Measurements from ENCODE around the gene HS3ST4.

Gene HS3ST4

DNA sequence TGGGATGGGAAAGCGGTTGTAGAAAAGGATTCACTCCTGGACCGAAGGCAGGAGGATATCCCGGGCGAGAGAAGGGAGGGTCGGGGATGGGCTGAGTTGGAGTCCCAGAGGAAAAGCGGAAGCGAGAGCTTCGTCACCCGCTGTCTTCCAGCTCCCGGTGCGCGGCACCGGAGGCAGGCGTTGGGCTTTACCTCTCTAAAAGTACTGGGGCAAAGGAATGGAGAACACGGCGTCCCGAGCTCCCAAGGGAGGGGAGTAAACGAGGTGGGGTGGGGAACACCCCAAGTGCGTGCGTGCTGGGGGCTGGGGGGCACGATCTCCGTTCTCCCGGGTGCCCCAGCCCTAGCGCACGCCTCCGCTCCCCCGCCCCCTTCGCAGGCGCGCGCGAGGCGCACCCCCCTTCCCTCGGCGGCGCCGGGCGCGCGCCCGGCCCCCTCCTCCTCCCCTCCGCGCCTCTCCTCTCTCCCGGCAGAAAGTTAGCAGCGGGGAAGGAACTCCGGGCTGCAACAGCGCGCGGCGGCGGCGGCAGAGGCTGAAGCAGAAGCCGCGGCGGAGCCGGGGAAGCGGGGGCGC, at the start of gene HS3ST4:
HS3ST4 (plus strand) TSS at position 441 of the 573 bp plus-strand sequence.
- DNase-seq, result no peak

DNA sequence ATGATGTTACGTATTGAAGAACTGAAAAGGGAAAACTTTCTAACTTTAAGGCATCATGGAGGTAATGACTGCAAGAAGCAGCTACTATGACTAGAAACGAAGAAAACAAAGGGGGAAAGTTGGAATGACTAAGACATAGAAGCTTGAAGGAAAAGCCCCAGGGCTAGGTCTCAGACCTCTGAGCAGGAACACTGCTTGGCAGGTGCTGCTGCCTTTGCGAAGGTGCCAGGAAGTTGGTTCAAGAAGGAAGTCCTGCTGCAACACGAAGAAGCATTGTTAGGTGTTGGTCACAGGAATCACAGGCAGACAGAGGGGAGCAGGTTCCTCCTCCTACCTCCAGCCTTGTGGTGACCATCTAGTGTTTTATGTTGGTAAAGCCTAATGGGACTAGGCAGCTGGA, 48.1 kb upstream of the HS3ST4 start:
- no peak for DNase-seq

DNA sequence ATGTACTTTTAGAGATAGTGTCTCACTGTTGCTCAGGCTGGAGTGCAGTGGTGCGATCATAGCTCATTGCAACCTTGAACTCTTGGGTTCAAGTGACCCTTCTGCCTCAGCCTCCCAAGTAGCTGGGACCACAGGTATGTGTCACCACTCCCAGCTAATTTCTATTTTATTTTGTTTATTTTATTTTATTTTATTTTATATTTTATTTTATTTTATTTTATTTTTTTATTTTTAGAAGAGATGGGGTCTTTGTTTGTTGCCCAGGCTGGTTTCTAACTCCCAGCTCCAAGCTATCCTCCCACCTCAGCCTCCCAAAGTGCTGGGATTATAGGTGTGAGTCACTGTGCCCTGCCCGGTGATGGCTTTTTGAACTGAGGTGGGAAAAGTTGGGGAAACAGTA, 35.1 kb upstream of the HS3ST4 start:
- no peak for DNase-seq

DNA sequence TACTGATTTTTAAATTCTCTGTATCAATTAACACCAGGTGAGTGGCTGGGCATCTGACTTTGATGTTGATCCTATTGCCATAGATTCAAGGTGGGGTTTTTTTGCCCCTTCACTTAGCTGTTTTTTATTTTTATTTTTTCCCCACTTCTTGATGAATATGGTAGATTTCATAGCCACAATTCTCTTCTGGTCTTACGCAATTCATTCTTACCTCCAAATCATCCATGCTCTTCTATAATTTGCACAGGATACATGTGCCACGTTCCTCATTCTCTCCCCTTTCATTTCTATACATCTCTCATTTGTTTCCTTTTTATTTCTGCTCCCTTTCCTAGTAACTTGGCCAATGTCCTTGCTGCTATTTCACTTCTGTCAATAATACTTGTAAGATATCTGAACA, 14.9 kb upstream of the HS3ST4 start:
- no peak for DNase-seq

DNA sequence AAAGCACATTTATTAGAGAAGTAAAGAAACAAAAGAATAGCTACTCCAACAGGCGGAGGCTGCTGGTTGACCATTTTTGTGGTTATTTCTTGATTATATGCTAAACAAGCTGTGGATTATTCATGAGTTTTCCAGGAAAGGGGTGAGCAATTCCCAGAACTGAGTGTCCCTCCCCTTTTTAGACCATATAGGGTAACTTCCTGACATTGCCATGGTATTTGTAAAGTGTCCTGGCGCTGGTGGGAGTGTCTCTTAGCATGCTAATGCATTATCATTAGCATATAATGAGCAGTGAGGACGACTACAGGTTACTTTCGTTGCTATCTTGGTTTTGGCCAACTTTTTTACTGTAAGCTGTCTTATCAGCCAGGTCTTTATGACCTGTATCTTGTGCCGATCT, 12.2 kb upstream of the HS3ST4 start:
- DNase-seq, result no peak

DNA sequence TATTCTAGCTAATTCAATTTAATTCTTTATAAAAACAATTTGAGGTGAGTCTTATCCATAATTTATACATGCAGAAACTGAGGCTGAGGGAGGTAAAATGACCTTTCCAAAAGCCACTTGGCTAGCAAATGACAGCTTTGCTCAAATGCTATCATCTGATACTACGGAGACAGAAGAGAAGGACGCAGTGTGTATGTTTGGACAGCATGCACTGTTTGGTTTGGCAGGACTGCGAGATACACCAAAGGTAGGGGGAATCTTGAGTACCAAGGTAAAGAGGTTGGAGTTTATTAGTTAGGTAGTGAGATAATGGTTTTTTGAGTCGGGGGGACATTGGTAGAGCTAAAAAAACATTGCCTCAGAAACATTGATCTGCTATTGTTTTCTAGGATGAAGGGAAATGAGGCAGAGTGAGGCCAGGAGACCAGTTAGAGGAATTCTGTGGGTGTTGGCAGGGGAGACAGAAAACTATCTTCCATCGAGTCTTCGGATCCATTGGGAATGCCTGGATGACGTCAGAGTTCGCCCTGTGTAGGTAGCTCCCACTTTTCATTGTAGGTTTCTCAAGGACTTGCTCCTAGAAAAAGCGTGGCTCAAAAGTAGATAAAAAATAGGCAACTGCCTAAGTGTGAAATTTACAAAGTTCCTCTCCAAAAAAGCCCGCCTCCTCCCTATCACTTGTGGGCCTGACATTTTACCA, 2.5 kb upstream of the HS3ST4 start:
- no peak for DNase-seq

DNA sequence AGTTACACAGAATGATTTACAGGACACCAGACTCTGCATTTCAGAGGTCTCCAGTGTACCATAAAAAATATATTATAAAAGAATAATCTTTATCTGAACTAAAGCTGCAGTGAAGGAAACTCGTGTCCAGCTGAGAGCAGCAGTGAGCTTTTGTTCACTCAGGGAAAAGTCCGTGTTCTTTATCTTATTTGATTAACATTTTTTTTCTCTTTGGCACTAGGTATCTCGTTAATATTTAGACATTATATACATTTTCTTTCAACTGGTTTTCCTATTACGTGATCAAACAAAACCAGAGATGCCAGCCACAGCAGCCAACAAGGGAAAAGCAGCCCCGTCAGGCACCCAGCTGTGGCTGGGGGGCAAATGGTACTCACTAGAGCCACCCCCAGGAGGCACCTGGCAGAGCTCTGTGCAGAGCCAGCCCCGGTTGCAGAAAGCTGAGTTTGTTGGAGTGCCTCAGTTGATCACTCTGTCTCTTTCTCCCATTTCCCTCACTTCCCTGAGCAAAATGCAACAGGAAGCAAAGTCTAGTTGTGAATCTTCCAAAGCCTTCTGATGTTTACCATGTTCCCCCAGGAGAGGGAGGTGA, 1.1 kb upstream of the HS3ST4 start:
- no peak for DNase-seq

DNA sequence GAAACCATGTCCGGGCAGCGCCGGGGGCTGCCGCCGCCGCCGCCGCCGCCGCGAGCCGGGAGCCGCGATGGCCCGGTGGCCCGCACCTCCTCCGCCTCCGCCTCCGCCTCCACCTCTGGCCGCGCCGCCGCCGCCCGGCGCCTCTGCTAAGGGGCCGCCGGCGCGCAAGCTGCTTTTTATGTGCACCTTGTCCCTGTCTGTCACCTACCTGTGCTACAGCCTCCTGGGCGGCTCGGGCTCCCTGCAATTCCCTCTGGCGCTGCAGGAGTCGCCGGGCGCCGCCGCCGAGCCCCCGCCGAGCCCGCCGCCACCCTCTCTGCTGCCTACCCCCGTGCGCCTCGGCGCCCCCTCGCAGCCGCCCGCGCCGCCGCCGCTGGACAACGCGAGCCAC, 587 bp downstream of the HS3ST4 start:
- DNase-seq, result no peak

DNA sequence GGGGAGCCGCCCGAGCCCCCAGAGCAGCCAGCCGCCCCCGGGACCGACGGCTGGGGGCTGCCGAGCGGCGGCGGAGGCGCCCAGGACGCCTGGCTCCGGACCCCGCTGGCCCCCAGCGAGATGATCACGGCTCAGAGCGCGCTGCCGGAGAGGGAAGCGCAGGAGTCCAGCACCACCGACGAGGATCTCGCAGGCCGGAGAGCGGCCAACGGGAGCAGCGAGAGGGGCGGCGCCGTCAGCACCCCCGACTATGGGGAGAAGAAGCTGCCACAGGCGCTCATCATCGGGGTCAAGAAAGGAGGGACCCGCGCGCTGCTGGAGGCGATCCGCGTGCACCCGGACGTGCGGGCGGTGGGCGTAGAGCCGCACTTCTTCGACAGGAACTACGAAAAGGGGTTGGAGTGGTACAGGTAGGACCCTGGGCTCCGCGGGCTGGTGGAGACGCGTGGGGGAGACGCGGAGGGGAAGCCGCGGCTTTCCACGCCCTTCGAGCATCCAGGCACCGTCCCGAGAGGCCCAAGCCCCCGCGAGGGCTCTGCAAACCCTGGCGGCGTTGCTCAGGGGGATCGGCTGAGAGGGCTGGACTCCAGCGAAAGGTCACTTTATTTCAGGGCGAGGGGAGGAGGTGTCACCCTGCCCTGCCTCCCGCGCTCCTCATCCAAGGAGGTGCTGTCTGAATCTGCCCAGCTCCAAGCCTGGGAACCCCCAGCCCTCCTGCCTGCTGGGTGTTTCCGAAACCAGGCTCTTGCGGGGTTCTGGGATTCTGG, 1.2 kb downstream of the HS3ST4 start:
- no peak for DNase-seq

DNA sequence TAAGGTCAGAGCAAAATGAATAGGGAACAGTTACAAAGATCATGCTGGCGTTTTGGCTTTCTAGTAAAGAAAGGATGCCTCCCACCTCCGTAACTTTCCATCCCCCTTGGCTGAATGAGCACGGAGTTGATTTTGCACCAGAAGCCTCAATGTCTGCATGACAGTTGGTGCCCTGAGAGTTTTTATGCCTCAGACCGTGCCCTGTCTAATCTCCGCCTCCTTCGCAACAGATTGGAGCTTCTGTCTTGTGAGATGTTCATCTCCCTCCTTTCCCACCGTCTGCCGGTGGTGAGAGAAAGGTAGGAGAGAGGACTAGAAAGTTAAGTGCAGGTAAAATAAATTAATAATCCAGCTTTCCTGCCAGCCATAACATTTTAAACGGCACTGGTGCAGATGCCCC, 1.9 kb downstream of the HS3ST4 start:
- DNase-seq, result no peak

DNA sequence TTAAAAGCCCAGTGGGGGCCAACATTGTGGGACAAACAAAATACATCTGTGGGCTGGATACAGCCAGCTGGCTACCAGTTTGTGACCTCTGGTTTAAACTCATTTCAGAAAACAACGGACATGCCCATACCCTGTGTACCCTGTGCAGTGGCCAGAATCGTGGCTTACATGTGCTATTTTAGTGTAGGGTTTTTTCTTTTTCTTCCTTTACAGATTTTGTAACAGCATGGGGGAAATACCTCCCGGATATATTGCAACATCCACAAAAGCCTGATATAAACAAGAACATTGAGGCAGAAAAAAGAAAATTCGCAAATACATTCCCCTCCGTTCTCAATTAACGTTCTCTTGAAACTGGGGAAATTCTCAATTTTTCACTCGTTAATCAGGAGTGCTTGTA, 7.3 kb downstream of the HS3ST4 start:
- DNase-seq, result no peak

DNA sequence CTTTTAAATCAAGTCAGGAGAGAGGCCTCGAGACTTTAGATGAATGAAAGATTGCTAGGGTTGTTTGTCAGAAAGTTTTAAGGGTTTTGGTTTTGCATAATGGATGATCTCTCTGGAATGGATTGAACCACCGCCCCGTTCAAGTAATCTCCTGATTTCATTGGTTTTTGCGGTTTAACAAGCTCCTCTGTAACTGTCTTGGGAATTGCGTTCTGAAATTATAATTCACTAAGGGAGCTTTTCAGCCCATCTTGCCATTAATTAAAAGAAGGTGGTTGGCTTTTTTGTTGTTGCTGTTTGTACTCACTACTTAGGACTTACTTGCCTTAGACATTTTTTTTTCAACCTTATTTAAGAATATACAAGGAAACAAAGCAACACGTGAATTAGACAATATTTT, 8.8 kb downstream of the HS3ST4 start:
- no peak for DNase-seq

DNA sequence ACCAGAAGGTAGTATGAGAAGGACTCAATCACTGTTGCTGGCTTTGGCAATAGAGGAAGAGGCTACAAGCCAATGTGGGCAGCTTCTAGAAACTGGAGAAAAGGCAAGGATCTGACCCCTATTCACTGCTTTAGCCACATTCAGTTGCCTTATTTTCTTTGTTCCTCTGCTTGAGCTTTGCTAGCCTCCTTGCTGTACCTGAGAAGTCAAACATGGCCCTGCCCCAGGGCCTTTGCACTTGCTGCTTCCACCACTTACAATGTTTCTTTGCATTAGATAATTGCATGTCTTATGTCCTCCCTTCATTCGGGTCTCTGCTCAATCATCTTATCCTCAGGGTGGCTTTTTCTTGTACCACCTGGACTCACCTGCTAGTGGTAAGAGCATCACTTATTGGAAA, 15.8 kb downstream of the HS3ST4 start:
- DNase-seq, result no peak

DNA sequence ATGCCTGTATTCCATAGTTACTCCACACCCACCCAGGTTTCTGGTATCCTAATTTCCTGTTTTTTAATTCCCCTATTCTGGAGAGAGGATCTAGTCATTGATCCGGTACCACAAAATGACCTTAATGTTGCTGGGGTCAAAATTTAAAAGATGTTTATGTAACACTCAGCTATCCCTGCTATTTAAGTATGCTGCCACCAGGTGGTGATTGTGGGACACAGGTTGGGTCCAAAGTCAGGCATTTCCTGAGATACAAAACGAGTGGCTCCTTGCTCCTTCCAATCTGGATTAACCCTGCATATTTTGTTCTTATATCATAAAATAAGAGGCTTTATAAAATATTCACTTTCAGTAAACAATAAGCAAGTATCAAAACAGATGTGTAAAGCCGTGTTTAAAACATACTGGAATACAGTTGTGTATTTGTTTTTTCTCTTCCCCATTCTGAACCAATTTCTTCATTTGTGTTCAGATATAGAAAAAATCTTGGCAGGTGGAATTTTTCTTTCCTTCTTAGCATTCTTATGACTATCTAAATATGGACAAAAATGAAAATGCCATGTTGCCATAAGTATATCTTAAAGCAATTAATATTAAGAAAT, 16.3 kb downstream of the HS3ST4 start:
- no peak for DNase-seq

DNA sequence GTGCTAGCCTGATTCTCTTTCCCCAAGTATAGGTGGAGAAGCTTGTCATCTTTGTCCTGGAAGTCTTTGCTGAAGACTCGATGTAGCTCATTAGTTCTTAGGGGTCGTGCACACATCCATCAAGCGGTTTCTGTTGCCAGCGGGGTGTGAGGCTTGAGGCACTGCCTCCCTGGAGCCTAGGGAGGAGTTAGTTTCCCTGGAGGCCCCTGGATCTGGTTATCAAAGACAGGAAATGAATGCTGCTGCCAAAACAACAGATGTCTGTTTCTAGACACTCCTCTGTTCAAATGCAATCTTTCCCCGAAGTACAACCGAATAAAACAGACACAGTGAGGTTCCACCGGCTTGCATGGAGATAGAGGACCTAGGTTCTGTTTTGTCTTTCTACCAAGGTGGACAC, 17.5 kb downstream of the HS3ST4 start:
- no peak for DNase-seq

DNA sequence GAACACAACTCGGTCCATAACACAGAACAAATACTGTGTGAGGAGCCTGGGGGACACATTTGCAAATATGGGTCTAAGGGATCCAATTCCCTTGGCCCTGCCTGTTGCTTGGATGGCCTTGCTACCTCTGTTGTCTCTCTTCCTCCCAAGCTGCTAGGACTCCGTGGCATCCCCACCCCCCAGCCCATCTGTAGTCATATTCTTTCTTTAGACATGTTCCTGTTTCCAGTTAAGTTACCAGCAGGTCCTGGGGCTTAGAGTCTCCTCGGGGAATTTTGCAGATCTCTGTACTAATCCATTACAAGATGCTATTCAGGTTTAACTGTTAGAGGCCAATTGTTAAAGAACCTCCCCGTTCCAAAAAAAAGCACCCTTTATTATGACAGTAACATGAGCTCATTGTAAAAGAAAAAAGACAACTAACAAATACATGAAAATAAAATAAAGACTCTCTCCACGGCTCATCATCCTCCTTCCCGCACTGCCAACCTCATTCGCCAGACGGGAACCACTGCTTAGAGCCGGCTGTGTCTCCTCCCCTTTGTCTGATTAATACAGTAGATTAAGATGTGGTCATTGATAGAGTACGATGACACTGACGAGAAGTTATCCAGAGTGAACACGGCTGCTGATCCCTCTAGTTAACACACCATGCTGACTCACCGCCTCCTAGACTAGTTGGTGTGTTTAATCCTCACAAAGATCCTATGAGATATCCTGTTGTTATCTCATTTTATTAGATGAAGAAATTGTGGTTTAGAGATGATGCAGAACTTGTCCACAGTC, 22.2 kb downstream of the HS3ST4 start:
- no peak for DNase-seq

DNA sequence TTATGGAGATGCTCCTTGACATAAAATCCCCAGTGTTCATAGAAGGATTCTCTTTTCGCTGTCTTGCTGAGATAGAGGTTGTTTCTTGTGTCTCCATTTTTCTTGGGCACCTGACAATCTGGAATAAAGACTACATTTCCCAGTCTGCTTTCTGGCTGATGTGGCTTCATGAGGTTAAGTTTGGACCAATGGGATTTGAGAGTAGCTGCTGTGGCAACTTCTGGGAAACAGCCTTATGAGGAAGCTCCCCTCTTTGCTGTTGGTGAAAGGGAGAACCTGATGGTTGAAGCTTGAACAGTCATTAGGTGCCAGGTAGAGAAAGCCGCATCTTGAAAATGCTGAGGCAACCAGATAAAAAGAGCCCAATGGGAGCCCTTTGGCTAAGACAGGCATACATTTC, 24.4 kb downstream of the HS3ST4 start:
- DNase-seq, result no peak

DNA sequence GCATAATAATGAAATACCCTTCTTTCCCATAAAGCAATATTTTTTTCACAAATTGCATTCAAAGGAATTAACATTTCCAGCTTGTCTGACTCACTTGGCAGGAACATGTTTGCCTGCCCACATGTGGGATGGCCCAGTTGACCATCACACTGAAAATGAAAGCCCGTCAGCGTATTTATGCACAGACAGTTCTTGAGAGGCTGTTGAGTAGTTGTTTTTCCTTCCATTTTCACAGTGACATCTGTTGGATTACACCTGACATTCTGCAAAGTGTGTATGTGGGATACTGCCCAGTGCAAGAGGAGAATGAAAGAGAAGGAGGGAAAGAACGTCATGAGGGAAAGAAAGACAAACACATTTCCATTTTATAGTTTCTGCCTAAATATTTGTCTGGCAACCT, 29.7 kb downstream of the HS3ST4 start:
- DNase-seq, result no peak

DNA sequence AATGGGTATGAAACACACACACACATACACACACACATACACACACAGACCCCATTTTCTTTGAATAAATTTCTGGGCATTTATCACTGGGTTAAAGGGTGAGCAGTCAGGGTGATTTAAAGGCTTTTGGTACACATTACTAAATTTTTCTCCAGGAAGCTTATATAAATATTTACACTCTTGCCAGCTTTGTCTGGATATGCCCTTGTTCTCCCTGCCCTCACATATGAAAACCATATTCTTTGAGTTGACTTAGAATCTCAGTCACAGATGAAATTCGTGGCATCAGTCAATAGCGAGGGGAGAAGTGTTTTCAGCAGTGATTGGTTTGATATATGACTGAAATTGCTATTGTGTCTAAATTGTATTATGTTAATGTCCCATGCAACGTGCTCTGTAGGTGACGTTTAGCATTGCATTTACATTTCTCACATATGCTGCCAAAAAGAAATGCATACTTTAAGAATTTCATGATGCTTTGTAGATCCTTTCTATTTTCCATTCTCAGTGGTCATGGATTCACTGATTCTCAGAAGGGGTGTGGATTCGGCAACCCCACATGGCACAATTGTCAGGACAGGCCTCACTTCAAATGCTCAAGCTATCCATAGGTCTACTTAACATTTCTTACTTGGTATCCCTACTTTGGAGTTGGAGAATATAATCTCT, 34.8 kb downstream of the HS3ST4 start:
- DNase-seq, result no peak

DNA sequence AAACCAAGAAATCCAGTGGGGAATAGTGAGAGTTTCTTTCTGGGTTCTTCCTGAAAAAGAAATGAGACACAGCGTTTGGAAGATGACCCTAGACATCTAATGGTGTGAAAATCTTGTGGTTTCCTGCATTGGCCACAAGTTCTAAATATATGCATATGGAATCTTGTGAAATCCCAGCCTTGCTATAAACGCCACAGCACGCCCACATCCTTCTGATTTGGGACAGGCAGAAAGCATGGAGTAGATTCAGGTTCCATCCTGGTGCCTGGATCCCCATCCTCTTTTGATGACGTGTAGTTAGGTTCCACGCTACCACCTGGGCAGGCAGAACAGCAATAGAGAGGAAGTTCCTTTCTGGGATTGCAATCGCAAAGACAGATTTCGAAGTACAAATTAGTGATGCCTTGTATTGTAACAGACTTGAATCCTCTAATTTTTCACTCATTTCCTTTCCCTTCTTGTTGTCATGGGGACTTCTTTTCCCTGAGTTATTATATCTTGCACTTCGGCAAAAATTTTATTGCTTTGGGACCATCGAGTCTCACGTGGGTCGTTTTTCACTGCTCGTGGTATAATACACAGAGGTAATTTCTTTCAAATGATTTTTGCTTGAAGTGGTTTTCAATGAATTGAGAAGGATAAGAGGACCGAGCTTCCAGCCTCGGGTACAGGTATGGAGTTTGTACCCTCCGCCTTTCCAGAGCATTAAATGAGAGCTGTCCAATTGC, 37.6 kb downstream of the HS3ST4 start:
- DNase-seq, result no peak

DNA sequence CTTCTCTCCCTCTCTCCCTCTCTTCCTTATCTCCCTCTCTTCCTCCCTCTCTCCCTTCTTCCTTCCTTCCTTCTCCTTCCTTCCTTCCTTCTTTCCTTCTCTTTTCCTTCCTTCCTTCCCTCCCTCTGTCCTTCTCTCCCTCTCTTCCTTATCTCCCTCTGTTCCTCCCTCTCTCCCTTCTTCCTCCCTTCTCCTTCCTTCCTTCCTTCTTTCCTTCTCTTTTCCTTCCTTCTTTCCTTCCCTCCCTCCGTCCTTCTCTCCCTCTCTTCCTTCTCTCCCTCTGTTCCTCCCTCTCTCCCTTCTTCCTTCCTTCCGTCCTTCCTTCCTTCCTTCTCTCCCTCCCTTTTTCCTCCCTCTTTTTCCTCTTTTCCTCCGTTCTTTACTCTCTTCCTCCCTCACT, 38.6 kb downstream of the HS3ST4 start:
- no peak for DNase-seq

Data from NCI-H524 treated with DMSO at 0.1 percent for 48 hours (cell line).